K562 (cell line): Measurements from ENCODE around the gene YPEL2. TPM values are rescaled to one million over a fixed set of nuclear protein-coding genes. Genes with fewer than 3 reads are reported as not detected.

Experiments used
- BACH1 ChIP-seq: fragments of 200-800 bp; sonication (Bioruptor generic); IDR thresholded peaks from 2 replicates; pipeline ENCODE4 v1.6.1; 2016; ENCODE audit warnings: missing genetic modification characterization, missing compliant biosample characterization
- CC2D1A ChIP-seq: fragments of 450-650 bp; IDR thresholded peaks from 2 replicates; pipeline ENCODE4 v1.6.1; 2017; ENCODE audit warnings: mild to moderate bottlenecking
- MLLT1 ChIP-seq, 2 experiments: fragments of 450-650 bp; IDR thresholded peaks; 2 replicates each; pipeline ENCODE4 v1.6.1; 2016
- PHF8 ChIP-seq: fragments of 200-600 bp; sonication (generic); IDR thresholded peaks from 2 replicates; pipeline ENCODE4 v1.6.1; 2012; ENCODE audit warnings: mixed run types, mild to moderate bottlenecking, inconsistent platforms, low read length, moderate library complexity, borderline replicate concordance
- TCF7L2 ChIP-seq: fragments of 150-350 bp; IDR thresholded peaks from 2 replicates; pipeline ENCODE4 v1.6.1; 2016; ENCODE audit warnings: low read depth, mild to moderate bottlenecking, low read length, moderate library complexity
- TFAM ChIP-seq: fragments of 250-450 bp; sonication (Bioruptor Pico); conservative IDR thresholded peaks from 2 replicates; pipeline ENCODE4 v1.5.0; 2021; ENCODE audit warnings: mild to moderate bottlenecking, moderate library complexity
- ZBTB33 ChIP-seq: sonication (generic); formaldehyde crosslinking; IDR thresholded peaks from 2 replicates; pipeline ENCODE4 v1.8.1; 2023; ENCODE audit warnings: mild to moderate bottlenecking, missing genetic modification reagents
- ZNF347 ChIP-seq: fragments of 450-650 bp; formaldehyde crosslinking; IDR thresholded peaks from 2 replicates; pipeline ENCODE4 v1.4.0; 2020; ENCODE audit warnings: low read depth, mild to moderate bottlenecking, moderate library complexity
- ZNF830 ChIP-seq: fragments of 250-450 bp; sonication (Bioruptor Pico); IDR thresholded peaks from 2 replicates; pipeline ENCODE4 v1.5.0; 2021; ENCODE audit warnings: mild to moderate bottlenecking
- polyA plus RNA-seq, 8 experiments: library from polyadenylated mRNA; depleted of rRNA in 4 of 8; stranded (reverse) in 5 of 8; unstranded in 3 of 8; fragments of >200 nt; fragmentation: Nextera tagmentation in 2 of 8; fragmentation: Illumina TruSeq in 1 of 8; extraction: Ambion mirVana in 2 of 8; extraction: Trizol in 1 of 8; gene quantifications; 2 replicates each; pipeline versions ENCODE4 v1.2.1 to v1.2.3, GENCODE V29; 2011 to 2014; ENCODE audit warnings: inconsistent platforms in 1 of 8, missing spikeins in 1 of 8
- total RNA-seq, 7 experiments: library from RNA; depleted of rRNA in 6 of 7; stranded (reverse); fragments of >200 nt in 6 of 7; fragmentation: Illumina TruSeq in 2 of 7; extraction: Trizol in 2 of 7; gene quantifications; 2 replicates each; pipeline versions ENCODE4 v1.2.1 to v1.2.3, GENCODE V29; 2011 to 2021; ENCODE audit warnings: low replicate concordance in 1 of 7
- TF ChIP-seq, protein P1 (sequence below): fragments of 450-650 bp; IDR thresholded peaks from 2 replicates; pipeline ENCODE4 v1.6.1; 2016; ENCODE audit warnings: mild to moderate bottlenecking, moderate library complexity
- TF ChIP-seq, protein P2 (sequence below): fragments of 450-650 bp; formaldehyde crosslinking; IDR thresholded peaks from 2 replicates; pipeline ENCODE4 v1.4.0; 2020; ENCODE audit warnings: mild to moderate bottlenecking, mixed read lengths

YPEL2 gene
- total and polyA plus RNA-seq, 9 of the 15 experiments (the other 6 are each of a cell fraction or from before 2014, with no cell fraction given), result 0.11 to 2.4 (median 0.47) TPM

- TF ChIP-seq, protein P1, sequence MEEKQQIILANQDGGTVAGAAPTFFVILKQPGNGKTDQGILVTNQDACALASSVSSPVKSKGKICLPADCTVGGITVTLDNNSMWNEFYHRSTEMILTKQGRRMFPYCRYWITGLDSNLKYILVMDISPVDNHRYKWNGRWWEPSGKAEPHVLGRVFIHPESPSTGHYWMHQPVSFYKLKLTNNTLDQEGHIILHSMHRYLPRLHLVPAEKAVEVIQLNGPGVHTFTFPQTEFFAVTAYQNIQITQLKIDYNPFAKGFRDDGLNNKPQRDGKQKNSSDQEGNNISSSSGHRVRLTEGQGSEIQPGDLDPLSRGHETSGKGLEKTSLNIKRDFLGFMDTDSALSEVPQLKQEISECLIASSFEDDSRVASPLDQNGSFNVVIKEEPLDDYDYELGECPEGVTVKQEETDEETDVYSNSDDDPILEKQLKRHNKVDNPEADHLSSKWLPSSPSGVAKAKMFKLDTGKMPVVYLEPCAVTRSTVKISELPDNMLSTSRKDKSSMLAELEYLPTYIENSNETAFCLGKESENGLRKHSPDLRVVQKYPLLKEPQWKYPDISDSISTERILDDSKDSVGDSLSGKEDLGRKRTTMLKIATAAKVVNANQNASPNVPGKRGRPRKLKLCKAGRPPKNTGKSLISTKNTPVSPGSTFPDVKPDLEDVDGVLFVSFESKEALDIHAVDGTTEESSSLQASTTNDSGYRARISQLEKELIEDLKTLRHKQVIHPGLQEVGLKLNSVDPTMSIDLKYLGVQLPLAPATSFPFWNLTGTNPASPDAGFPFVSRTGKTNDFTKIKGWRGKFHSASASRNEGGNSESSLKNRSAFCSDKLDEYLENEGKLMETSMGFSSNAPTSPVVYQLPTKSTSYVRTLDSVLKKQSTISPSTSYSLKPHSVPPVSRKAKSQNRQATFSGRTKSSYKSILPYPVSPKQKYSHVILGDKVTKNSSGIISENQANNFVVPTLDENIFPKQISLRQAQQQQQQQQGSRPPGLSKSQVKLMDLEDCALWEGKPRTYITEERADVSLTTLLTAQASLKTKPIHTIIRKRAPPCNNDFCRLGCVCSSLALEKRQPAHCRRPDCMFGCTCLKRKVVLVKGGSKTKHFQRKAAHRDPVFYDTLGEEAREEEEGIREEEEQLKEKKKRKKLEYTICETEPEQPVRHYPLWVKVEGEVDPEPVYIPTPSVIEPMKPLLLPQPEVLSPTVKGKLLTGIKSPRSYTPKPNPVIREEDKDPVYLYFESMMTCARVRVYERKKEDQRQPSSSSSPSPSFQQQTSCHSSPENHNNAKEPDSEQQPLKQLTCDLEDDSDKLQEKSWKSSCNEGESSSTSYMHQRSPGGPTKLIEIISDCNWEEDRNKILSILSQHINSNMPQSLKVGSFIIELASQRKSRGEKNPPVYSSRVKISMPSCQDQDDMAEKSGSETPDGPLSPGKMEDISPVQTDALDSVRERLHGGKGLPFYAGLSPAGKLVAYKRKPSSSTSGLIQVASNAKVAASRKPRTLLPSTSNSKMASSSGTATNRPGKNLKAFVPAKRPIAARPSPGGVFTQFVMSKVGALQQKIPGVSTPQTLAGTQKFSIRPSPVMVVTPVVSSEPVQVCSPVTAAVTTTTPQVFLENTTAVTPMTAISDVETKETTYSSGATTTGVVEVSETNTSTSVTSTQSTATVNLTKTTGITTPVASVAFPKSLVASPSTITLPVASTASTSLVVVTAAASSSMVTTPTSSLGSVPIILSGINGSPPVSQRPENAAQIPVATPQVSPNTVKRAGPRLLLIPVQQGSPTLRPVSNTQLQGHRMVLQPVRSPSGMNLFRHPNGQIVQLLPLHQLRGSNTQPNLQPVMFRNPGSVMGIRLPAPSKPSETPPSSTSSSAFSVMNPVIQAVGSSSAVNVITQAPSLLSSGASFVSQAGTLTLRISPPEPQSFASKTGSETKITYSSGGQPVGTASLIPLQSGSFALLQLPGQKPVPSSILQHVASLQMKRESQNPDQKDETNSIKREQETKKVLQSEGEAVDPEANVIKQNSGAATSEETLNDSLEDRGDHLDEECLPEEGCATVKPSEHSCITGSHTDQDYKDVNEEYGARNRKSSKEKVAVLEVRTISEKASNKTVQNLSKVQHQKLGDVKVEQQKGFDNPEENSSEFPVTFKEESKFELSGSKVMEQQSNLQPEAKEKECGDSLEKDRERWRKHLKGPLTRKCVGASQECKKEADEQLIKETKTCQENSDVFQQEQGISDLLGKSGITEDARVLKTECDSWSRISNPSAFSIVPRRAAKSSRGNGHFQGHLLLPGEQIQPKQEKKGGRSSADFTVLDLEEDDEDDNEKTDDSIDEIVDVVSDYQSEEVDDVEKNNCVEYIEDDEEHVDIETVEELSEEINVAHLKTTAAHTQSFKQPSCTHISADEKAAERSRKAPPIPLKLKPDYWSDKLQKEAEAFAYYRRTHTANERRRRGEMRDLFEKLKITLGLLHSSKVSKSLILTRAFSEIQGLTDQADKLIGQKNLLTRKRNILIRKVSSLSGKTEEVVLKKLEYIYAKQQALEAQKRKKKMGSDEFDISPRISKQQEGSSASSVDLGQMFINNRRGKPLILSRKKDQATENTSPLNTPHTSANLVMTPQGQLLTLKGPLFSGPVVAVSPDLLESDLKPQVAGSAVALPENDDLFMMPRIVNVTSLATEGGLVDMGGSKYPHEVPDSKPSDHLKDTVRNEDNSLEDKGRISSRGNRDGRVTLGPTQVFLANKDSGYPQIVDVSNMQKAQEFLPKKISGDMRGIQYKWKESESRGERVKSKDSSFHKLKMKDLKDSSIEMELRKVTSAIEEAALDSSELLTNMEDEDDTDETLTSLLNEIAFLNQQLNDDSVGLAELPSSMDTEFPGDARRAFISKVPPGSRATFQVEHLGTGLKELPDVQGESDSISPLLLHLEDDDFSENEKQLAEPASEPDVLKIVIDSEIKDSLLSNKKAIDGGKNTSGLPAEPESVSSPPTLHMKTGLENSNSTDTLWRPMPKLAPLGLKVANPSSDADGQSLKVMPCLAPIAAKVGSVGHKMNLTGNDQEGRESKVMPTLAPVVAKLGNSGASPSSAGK, result no peak
- TF ChIP-seq ZBTB33 (CRISPR knock-in tag) (no peak), BACH1 (tag) (no peak), TCF7L2 (no peak), ZNF830 (no peak), CC2D1A (peak; percentile 88), TFAM (CRISPR knock-in tag) (no peak), ZNF347 (no peak), MLLT1 (IDR thresholded peaks at IDR 0.05) (peak in 1 of 2 experiments; percentile 55; a peak in 2 of 4 replicates), PHF8 (no peak)
- TF ChIP-seq, protein P2, sequence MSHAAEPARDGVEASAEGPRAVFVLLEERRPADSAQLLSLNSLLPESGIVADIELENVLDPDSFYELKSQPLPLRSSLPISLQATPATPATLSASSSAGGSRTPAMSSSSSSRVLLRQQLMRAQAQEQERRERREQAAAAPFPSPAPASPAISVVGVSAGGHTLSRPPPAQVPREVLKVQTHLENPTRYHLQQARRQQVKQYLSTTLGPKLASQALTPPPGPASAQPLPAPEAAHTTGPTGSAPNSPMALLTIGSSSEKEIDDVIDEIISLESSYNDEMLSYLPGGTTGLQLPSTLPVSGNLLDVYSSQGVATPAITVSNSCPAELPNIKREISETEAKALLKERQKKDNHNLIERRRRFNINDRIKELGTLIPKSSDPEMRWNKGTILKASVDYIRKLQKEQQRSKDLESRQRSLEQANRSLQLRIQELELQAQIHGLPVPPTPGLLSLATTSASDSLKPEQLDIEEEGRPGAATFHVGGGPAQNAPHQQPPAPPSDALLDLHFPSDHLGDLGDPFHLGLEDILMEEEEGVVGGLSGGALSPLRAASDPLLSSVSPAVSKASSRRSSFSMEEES (CRISPR knock-in tag), result no peak
These were observed 34.0 kb downstream of the YPEL2 start (continued) for GRCh38 chr17:59365383-59365981.
